NOMO-1 (cell line): ENCODE data around the gene PXMP4.

Experiments
- DNase-seq, 2 experiments: peaks; one replicate each; lab custom pipeline; 2025; ENCODE audit not compliant: unreplicated experiment in 2 of 2; lab: John Stamatoyannopoulos, UW

The PXMP4 gene

DNA sequence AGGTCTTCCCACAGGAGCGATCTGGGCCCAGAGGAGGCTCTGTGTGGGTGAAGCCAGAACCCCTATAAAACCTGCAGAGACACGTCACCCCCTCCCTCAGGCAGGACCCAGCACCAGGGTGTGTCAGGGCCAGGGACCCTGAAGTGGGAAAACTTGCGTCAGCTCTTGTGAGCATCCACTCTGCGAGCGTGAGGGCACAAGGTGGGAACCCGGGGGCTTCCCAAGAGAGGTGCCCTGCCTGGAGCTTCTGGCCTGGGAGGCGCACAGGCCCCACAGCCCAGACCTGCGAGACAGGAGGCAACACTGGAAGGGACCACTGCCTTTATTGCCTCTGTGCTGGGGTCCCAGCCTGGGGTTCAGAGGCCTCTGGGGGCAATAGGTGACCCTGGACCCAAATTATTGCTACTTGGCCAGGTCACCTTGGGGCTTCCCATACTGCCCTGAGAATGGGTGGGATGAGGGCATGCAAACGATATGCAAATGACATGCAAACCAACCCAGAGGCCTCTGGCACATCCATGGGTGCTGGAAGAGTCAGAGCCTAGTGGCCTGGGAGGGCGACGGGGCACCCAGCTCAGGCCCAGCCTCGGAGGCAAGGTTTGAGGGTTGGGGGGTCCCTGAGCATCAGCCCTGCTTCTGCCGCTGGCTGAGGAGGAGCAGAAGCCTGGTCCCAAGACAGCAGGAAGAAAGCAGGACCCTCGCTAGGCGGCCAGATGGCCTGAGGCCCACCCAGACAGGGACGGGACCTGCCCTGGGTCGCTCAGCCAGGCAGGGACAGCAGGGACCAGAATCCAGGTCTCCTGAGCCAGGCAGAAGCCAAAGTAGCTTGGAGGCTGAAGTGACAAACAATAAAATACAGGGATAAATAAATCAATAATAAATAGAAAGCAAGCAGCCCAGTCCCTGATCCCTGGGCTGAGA, 63.1 kb downstream of the PXMP4 start:
- DNase-seq: no peak

GRCh38 chr20:33656010-33656782, 63.9 kb downstream of the PXMP4 start:
- DNase-seq: no peak

DNA sequence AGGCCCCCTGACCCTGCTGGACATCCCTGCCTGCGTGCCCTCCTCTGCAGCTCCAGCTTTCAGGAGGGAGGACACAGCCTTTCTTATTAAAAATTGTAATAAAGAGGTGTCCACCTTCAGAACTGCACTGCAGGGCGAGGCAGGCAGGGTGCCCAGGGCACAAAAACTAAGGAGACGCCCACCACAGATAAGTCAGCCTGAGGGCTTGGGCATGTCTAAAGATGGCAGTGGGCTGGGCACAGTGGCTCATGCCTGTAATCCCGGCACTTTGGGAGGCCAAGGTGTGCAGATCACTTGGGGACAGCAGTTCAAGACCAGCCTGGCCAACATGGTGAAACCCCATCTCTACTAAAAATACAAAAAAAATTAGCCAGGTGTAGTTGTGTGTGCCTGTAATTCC, 64.9 kb downstream of the PXMP4 start:
- DNase-seq: no peak

- DNase-seq: no peak
Measured at GRCh38 chr20:33654680-33655161, 65.4 kb downstream of the PXMP4 start.

- DNase-seq: no peak
Measured at GRCh38 chr20:33653900-33654596, 66.1 kb downstream of the PXMP4 start.

DNA sequence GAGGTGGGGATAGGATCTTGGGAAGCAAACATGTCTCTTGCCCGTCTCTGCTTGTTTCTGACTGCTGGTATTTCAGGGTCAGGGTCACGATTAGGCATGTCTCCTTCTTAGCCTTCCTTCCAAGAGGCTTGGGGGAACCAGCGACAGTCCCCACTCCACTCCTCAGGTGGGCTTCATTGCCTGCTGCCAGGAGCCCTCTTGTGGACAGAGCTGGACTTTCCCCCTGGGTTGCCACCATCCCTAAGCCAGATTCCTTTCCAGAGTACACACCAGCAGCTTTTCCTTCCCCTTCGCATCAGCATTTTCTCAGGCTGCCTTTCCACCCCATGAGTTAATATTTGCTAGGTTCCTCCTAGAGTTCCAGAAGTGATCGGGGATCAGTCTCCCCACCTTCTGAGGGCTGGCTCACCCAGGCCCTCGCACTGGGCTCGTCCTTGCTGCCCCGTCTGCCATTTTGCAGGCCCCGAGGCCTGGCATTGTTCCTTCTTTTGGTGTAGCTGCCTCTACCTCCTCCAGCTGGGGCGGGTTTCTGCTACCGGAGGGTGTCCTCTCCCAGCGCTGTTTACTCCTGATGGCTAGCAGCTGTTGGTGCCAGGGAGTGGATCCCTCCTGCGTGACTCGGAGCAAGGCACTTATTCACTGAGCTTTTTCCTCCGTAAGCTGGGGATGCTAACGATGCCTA, 66.8 kb downstream of the PXMP4 start:
- DNase-seq: peak in 1 of 2 experiments; percentile 22
